Activated CD4-positive, CD25-positive, alpha-beta regulatory T cell treated with anti-CD3 and anti-CD28 coated beads, Interleukin-2, amount 50 U/mL, for 72 hours (primary cell): ENCODE measurements around the gene ADAMTSL1.

ENCODE experiments used
- DNase-seq: peaks from one replicate; pipeline ENCODE4 v3.0.0; 2021

The ADAMTSL1 gene

DNA sequence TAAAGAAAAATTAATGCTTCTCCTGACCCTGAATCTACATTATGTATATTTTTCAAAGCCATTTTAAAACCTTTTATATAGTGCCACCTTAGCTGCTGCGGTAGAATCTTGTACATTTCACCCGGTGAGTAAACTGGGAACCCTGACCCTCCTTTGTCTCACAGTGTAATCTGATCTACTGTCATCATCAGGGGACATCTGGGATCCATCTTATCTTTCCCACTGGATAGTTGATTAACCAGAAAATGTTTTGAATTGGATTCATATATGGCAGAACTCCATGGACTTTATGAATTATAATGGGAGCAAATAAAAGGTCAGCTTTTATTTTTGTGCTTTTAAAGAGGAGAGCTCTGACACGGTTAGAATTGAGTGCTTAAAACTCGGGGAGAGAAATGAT lies 95.0 kb downstream of the ADAMTSL1 start:
- DNase-seq: no peak

DNA sequence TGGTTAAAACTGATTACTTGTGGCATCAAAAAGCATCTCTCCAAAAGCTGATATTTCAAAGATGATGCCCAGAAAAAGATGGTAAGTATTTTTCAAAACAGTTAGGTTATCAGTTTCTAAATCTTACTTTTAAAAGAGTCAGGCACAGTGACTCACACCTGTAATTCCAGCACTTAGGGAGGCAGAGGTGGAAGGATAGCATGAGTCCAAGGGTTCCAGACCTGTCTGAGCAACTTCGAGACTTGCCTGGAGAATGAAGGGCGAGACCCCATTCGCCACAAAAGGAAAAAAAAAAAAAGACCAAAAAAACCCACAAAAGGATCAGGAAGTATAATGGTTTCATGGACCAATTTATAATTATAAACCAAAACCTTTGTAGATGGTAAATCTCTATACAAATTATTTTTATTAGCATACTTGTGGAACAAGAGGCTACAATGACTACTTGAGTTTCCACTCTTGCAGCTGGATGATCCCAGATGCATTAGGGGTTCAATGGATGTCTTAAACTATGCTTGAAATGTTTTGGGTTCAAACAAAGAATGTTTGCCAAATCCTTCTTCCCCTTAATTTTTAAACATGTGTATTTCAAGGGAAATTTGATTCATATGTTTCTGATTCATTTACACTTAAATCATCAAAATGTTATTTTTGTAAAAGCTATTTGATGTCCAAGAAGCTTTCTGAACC lies 96.1 kb downstream of the ADAMTSL1 start:
- DNase-seq: no peak

- no peak for DNase-seq
These were observed 99.1 kb downstream of the ADAMTSL1 start for GRCh38 chr9:18573021-18573556.

- DNase-seq: no peak
These were observed 101.7 kb downstream of the ADAMTSL1 start for GRCh38 chr9:18575686-18576085.

GRCh38 chr9:18579536-18579935 lies 105.6 kb downstream of the ADAMTSL1 start:
- DNase-seq: no peak

GRCh38 chr9:18580151-18580550 lies 106.2 kb downstream of the ADAMTSL1 start:
- DNase-seq: no peak

- DNase-seq: no peak
These were observed 112.0 kb downstream of the ADAMTSL1 start for GRCh38 chr9:18585996-18586395.

GRCh38 chr9:18588002-18588401 lies 114.0 kb downstream of the ADAMTSL1 start:
- DNase-seq: no peak

DNA sequence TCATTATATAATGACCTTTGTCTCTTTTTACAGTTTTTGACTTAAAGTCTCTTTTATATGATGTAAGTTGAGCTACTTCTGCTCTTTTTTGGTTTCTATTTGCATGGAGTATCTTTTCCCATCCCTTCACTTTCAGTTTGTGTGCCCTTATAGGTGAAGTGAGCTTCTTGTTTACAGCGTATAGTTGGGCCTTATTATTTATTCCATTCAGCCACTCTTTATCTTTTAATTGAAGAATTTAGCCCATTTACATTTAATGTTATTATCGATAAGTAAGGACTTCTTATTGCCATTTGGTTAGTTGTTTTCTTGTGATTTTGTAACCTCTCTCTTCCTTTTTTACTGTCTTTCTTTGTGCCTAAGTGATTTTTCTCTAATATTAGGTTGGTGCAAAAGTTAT lies 117.3 kb downstream of the ADAMTSL1 start:
- no peak for DNase-seq

GRCh38 chr9:18594837-18595236 lies 120.9 kb downstream of the ADAMTSL1 start:
- DNase-seq: no peak

GRCh38 chr9:18595597-18595996 lies 121.6 kb downstream of the ADAMTSL1 start:
- no peak for DNase-seq

DNA sequence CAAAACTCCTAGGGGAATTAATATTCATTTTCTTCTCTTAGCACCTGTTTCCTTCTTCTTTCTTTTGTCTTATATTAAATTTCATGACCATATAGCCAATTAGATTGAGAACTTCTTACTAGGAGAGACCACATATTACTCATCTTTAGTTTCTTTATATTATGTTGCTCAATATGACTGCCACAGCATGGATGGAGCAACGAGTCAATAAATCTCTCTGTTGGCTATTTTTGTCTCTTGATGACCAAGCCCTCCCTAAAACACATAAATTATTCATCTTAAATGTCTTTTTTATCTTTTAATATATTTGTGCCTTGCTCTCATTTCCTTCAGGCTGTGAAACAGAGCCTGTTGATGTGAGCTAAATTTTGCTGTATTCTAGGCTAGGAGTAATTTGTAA lies 123.0 kb downstream of the ADAMTSL1 start:
- no peak for DNase-seq

- DNase-seq: no peak
These were observed 125.0 kb downstream of the ADAMTSL1 start for GRCh38 chr9:18598969-18599368.

DNA sequence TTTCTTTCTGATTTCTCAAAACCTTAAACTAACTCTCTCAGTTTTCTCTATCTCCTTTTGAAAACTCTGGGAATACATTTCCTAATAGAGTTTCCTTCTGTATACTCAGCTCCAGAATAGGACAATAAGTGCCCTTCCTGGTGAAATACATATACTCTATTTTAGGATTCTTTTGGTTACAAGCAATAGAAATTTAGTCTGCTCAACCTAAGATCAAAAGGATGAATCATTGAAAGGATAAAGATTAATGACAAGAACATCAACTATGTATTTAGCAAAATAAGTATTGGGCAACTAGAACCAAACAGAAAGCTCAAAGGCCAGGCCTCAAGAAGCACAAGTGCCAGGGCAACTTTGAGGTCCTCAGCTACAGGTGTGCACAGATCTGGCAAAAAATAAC lies 127.1 kb downstream of the ADAMTSL1 start:
- DNase-seq: no peak

GRCh38 chr9:18601956-18602355 lies 128.0 kb downstream of the ADAMTSL1 start:
- no peak for DNase-seq

GRCh38 chr9:18604767-18605730 lies 131.1 kb downstream of the ADAMTSL1 start:
- DNase-seq: no peak

GRCh38 chr9:18605766-18606180 lies 131.8 kb downstream of the ADAMTSL1 start:
- no peak for DNase-seq

GRCh38 chr9:18606281-18606680 lies 132.3 kb downstream of the ADAMTSL1 start:
- DNase-seq: no peak

GRCh38 chr9:18606846-18607245 lies 132.9 kb downstream of the ADAMTSL1 start:
- DNase-seq: no peak

DNA sequence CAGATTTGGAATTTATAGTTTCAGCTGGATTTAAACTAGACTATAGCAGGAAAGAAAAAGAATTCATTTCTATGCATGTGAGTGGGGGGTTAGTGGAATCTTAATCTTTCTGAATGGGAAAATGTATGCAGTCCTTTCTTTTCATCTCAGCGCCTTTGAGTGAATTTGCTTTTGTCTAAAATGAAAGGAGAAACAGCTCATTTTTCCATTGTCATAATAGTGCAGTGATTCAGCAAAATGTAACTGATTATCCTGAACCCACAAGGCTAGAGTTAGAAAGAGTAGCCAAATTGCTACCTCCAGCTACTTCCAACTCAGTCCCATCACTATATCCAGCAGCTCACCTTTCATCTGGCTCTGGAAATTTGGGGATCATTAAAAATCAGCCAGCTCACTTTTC lies 134.4 kb downstream of the ADAMTSL1 start:
- no peak for DNase-seq

DNA sequence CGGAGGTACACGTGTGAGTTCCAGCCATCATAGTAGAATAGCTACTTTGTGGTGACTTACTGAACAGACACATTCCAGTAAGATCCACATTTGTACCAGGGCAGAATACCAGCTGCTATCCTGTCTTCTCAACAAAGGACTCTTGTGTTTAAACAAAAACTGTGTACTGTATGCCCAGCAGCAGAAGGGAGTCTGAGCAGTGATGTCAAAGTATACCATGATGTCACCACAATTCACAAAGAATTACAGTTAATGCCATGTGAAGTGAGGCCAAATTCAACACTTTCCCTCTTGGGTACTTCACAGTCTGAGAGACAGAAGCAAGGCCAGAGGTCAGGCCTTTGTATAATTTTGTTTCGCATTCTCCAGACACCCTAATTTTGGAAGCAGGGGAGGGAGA lies 137.0 kb downstream of the ADAMTSL1 start:
- DNase-seq: no peak

- no peak for DNase-seq
These were observed 138.0 kb downstream of the ADAMTSL1 start for GRCh38 chr9:18611971-18612370.

DNA sequence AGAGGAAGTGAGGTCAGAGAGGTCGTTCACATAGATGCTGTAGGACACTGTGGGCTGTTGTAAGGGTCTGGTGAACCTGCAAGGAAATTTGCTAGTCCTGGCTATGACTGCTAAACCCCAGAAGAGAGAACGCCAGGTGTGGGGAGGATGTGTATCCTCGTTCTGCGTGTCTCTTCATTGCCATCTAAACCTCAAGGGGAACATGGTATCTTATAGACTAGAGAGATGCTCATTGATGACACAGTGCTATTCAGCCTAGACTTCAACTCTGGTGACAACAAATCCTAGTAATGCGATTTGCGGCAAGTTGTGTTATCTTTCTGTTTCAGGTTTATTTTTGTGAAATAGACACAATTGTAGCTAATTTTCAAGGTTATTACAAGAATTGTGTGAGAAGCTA lies 140.2 kb downstream of the ADAMTSL1 start:
- no peak for DNase-seq

DNA sequence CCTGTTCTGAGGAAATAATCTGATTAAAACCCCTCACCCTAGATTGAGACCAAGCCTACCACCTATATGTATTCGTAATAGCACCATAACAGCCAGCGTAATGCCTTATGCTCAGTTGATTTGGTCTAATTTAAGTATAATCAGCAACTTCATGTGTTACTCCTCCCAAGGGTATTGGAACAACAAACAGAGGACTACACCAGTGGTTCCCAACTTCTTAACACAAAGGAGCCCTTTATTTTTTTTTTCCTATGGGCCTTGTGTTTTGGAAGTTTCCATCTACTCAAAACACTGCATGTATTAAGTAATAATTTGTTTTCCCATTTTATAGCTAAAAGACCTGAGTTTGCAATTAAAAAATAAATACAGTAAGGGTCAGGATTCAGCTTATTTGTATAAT lies 140.7 kb downstream of the ADAMTSL1 start:
- no peak for DNase-seq
